Skeletal muscle tissue (tissue), 4 donors: ENCODE results near the gene CACNA1I. TPM values are rescaled to one million over a fixed set of nuclear protein-coding genes. Genes with fewer than 3 reads are reported as not detected.

Source experiments
- H3K27ac ChIP-seq: one replicate; pipeline ENCODE4 v1.7.0; 2013; ENCODE audit warnings: mild to moderate bottlenecking, low read depth, low read length, inconsistent platforms
- H3K27me3 ChIP-seq, 3 donors: one replicate each; pipeline ENCODE4 v1.7.0; 2013; ENCODE audit warnings: low read length in 3 of 3; ENCODE audit not compliant: control insufficient read depth in 3 of 3, insufficient read depth in 3 of 3
- H3K36me3 ChIP-seq, 3 donors: one replicate each; pipeline ENCODE4 v1.7.0; 2013; ENCODE audit warnings: low read length in 3 of 3; ENCODE audit not compliant: control insufficient read depth in 3 of 3, insufficient read depth in 3 of 3
- H3K4me1 ChIP-seq, 3 donors: one replicate each; pipeline ENCODE4 v1.7.0; 2013; ENCODE audit warnings: low read length in 3 of 3, mild to moderate bottlenecking in 3 of 3; ENCODE audit not compliant: control insufficient read depth in 3 of 3, insufficient read depth in 3 of 3
- H3K4me3 ChIP-seq, 3 donors: one replicate each; pipeline ENCODE4 v1.7.0; 2013; ENCODE audit warnings: low read length in 3 of 3
- H3K9ac ChIP-seq, 3 donors: one replicate each; pipeline ENCODE4 v1.7.0; 2013; ENCODE audit warnings: low read length in 3 of 3, mild to moderate bottlenecking in 3 of 3, moderate library complexity in 2 of 3, low read depth in 1 of 3
- H3K9me3 ChIP-seq, 3 donors: one replicate each; pipeline ENCODE4 v1.7.0; 2013; ENCODE audit warnings: low read length in 3 of 3; ENCODE audit not compliant: control insufficient read depth in 3 of 3
- total RNA-seq: library from RNA; depleted of rRNA; stranded (reverse); fragments of >200 nt; gene quantifications from one replicate; pipeline ENCODE4 v1.2.3, GENCODE V29; 2014
- donor health status: Osteomylitis.

CACNA1I gene
- total RNA-seq, 1 donor from 2014 or later = not detected

DNA sequence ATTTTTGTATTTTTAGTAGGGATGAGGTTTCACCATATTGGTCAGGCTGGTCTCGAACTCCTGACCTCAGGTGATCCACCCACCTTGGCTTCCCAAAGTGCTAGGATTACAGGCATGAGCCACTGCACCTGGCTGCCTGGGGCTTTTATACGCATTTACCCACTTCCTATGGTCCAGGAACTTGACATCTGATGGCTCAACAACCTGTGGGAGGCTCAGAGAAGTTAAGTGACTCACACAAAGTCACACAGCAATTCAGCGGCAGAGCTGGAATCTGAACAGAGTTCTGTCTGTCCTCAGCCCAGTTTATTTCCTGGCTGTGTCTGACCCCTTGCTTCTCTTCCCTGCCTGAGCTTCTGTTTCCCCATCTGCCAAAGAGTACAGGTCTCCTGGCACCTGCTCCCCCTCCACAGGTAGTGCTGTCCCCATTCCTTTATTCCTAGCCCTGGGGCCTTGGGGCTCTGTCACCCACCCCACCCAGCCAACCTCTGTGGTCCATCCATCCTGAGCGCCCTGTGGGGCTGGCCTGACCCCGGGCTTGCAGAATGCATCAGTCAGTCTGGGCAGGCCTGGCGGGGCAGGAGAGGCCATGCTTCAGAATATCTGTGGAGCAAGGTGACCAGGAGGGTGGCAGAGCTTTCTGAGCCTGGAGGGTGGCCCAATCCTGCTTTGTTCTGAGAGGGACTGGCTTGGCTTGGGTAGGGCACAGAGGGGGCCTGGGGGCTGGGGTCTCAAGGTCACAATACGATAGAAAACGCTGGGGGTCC lies 50.6 kb downstream of the CACNA1I start:
- no peak overlapping the region for H3K4me3 ChIP-seq
- H3K9me3 ChIP-seq = no peaks in the 10 kb centered on the region
- H3K27me3 ChIP-seq = peaks cover 53 to 71% (median 56%) of the 10 kb centered on the region in 3 donors
- no peaks in the 10 kb centered on the region for H3K36me3 ChIP-seq
- H3K4me1 ChIP-seq = no peaks in the 10 kb centered on the region
- H3K27ac ChIP-seq = no peak overlapping the region
- H3K9ac ChIP-seq = no peak overlapping the region

DNA sequence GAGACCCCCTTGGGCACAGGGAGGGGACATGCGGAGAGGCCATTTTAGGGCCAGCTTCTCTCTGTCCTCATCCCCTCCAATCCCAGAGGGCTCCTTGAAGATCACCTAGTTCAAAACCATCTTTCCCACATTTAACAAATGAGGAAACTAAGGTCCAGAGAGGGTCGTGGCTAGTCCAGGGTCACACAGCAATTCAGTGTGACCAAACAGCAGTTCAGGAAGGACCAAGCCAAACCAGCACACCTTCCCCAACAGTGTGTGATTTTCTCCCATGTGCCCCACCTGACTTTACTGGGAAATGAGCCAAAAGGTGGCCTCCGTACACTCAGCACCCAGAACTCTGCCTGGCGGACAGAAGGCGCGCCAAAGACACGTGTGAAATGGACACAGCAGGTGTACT lies 51.3 kb downstream of the CACNA1I start:
- no peak overlapping the region for H3K9ac ChIP-seq
- H3K4me3 ChIP-seq = no peak overlapping the region
- H3K9me3 ChIP-seq = no peaks in the 10 kb centered on the region
- H3K36me3 ChIP-seq = no peaks in the 10 kb centered on the region
- peaks cover 53 to 71% (median 60%) of the 10 kb centered on the region in 3 donors for H3K27me3 ChIP-seq
- no peak overlapping the region for H3K27ac ChIP-seq
- H3K4me1 ChIP-seq = no peaks in the 10 kb centered on the region

DNA sequence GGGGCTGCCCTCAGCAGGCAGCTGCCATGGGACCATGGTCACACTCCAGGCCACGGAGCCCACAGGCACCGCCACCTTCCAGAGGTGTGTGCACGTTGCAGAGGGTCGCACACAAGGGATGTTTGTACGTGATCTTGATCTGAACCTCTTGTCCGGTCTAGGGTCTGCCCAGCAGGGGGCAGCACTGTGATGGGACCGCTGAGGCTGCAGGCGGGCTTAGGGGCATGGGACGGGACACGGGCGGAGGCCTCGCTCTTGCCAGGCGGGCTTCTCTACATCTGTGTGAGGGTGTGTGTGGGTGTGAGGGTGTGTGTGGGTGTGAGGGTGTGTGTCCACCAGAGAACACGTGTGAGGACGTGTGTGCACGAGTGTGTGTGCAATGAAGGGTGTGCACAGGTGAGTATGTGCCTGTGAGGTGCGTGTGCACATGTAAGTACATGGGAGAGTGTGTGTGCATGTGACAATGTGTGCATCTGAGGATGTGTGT lies 52.4 kb downstream of the CACNA1I start:
- peaks cover 55 to 75% (median 64%) of the 10 kb centered on the region in 3 donors for H3K27me3 ChIP-seq
- no peaks in the 10 kb centered on the region for H3K4me1 ChIP-seq
- H3K36me3 ChIP-seq = no peaks in the 10 kb centered on the region
- no peak overlapping the region for H3K27ac ChIP-seq
- no peaks in the 10 kb centered on the region for H3K9me3 ChIP-seq
- no peak overlapping the region for H3K4me3 ChIP-seq
- no peak overlapping the region for H3K9ac ChIP-seq

DNA sequence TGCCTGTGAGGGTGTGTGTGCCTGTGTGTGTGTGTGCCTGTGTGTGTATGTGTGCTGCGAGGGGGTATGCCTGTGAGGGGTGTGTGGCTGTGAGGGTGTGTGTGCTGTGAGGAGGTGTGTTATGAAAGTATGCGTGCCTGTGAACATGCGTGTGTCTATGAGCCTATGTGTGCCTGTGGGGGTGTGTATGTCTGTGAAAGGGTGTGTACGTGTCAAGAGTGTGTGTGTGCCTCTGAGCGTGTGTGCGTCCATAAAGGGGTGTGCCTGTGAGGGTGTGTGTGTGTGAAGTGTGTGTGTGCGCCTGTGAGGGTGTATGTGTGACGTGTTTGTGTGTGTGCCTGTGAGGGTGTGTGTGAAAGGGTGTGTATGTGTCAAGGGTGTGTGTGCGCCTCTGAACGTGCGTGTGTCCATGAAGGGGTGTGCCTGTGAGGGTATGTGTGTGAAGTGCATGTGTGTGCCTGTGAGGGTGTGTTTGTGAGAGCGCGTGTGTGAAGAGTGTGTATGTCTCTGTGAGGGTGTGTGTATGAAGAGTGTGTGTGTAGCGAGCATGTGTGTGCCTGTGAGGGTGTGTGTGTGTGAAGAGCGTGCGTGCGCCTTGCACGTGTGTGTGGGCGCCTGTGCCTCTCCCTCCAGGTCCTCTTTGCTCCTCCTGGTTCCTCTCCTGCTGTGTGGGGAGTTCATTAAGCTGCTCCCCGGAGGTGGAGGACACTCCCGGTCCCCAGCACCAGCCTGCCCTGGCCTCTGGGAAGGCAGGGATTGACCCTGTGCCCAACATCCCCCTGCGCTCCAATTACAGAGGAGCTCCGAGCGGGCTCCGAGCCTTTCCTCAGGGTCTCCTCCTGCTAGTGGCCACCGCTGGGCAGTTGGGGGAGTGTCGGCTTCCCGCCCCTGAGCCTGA lies 53.3 kb downstream of the CACNA1I start:
- Histone ChIP-seq H3K4me3 (no peak overlapping the region), H3K36me3 (no peaks in the 10 kb centered on the region), H3K9me3 (no peaks in the 10 kb centered on the region), H3K27ac (no peak overlapping the region), H3K9ac (no peak overlapping the region), H3K27me3 (peaks cover 54 to 76% (median 55%) of the 10 kb centered on the region in 3 donors), H3K4me1 (no peaks in the 10 kb centered on the region)

DNA sequence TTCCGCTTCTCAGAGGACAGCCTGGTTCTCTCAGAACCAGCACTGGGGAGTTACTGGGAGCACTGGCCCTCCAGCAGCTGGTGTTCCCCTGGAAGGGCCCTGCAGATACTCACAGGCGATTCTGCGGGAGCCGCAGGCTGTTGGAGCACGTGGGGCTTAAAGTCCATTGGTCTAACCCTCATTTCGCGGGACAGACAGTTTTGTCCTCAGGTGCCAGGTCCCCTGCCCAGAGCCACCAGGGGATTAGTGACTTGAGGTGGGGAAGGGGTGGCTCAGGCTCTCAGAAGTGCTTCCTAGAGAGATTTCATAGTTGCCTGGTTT lies 53.9 kb downstream of the CACNA1I start:
- H3K36me3 ChIP-seq = no peaks in the 10 kb centered on the region
- no peak overlapping the region for H3K9ac ChIP-seq
- H3K4me3 ChIP-seq = no peak overlapping the region
- H3K4me1 ChIP-seq = no peaks in the 10 kb centered on the region
- H3K27ac ChIP-seq = no peak overlapping the region
- no peaks in the 10 kb centered on the region for H3K9me3 ChIP-seq
- H3K27me3 ChIP-seq = peaks cover 51 to 77% (median 54%) of the 10 kb centered on the region in 3 donors

DNA sequence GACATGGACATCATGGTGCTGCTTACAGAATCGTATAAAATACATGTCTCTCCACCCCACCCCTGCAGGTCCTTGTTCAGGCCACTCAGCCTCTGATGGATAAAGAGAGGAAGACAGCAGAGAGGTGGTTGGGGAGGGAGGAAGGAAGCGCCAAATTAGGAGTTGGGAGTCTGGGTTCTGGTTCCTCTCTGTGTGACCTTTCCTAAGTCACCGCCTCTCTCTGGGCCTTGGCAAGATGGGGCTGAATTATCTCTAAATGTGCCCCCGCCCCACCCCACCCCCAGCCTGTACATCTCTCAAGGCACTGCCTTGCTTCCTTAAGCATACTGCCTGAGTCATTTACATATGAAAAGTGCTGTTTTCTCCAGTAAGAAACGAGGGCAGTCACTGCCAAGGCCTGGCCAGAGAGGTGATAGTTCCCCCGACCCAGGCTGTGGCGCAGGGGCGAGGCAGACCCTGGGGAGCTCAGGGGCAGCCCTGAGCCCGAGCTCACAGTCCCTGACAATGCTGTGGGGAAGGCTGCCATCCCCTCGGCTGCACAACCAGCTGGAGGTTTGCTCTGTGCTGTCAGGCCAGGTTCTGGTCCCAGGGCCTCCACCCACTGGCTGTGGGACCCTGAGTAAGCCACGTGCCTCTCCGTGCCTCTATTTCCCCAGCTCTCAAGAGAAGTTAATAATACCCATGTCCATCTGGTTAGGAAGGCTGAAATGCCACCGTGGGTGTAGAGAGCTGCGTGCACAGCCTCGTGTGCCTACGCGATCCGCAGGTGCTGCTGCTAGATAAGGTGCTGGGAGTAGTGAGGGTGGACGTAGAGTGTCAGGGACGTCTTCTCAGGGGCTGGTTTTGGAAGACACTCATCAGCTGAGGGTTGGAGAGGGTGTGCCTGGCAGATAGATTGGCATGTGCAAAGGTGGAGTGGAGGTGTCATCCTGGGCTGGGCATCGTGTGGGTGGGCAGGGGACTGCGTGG lies 55.3 kb downstream of the CACNA1I start:
- no peaks in the 10 kb centered on the region for H3K4me1 ChIP-seq
- no peak overlapping the region for H3K9ac ChIP-seq
- no peak overlapping the region for H3K27ac ChIP-seq
- no peak overlapping the region for H3K4me3 ChIP-seq
- H3K9me3 ChIP-seq = no peaks in the 10 kb centered on the region
- H3K27me3 ChIP-seq = peaks cover 45 to 75% (median 67%) of the 10 kb centered on the region in 3 donors
- no peaks in the 10 kb centered on the region for H3K36me3 ChIP-seq

DNA sequence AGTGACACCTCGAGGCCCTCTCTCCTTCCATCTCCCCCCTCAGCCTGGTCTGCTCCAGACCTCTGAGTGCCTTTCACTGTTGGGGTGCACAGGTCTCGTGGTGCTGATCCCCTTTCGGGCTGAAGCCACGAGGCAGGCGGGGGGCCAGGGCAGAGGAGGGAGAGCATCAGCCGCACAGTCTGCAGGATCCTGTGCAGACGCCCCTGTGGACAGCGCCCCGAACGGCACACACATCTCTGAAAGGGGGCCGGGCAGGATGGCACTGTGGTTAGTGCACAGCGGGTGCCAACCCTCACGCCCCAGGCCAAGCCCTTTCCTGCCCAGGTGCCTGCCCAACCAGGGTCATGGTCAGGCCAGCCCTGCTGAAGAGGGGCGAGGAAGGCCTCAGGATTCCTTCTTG lies 56.7 kb downstream of the CACNA1I start:
- no peaks in the 10 kb centered on the region for H3K4me1 ChIP-seq
- no peak overlapping the region for H3K27ac ChIP-seq
- H3K4me3 ChIP-seq = no peak overlapping the region
- H3K36me3 ChIP-seq = no peaks in the 10 kb centered on the region
- H3K9me3 ChIP-seq = no peaks in the 10 kb centered on the region
- H3K27me3 ChIP-seq = peaks cover 39 to 69% (median 65%) of the 10 kb centered on the region in 3 donors
- H3K9ac ChIP-seq = no peak overlapping the region

DNA sequence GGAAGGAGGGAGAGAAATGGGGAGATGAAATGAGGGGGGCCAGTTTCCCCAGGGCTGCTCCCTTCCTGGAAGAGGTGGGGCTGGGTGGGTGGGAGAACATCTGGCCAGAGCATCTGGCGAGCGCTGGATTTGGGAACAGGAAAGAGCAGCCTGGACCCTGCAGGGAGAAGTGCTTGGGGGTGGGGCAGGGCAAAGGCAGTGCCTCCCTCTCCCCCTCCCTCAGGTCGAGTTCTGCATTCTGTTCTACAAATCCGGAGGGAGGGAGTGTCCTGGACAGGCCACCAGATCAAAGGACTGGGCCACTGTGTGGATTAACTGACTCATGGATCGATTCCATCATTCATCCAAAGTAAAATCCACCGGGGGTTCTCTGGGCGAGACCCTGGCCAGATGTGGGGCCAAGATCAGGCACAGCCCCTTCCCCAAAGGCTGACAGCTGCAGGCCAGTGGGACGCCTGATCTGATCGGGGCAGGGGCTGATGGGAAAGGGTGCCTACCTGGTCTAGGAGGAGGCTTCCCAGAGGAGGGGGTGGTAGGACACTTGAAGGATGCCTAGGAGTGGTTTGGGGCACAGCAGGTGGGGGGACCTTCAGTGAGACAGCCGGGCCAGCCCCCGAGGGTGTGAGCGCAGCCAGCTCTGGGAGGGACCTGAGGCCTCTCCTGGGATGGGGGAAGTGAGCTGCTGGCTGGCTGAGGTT lies 57.5 kb downstream of the CACNA1I start:
- Histone ChIP-seq H3K36me3 (no peaks in the 10 kb centered on the region), H3K27ac (no peak overlapping the region), H3K9me3 (no peaks in the 10 kb centered on the region), H3K9ac (no peak overlapping the region), H3K4me1 (no peaks in the 10 kb centered on the region), H3K27me3 (peaks cover 35 to 65% (median 61%) of the 10 kb centered on the region in 3 donors), H3K4me3 (no peak overlapping the region)

DNA sequence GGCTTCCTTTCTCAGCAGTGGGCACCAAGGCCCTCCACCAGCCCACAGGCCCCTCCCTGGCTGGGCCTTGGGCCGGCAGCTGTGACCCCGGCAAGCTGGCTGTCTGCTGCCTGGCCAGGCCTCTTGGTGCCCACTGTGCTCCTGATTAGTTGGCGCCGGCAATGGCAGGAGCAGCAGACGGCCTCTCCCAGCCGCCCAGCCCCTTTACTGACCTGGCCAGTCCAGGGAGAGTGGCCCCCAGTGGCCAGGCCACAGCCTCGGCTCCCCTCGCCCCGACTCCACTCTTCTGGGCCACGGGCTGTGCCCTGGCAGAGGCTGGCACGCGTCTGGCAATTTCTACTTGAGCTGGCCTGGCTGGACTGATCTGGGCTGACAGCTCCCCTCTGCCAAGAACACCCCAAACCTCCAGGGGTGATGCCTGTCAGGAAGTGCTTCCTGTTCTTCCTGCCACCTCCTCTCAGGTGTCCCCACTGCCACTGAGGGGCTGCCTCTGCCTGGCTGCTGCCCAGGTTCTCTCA lies 58.1 kb downstream of the CACNA1I start:
- H3K36me3 ChIP-seq = no peaks in the 10 kb centered on the region
- H3K27me3 ChIP-seq = peaks cover 29 to 59% (median 55%) of the 10 kb centered on the region in 3 donors

More for the DNA sequence above, 58.1 kb downstream of the CACNA1I start:
- no peak overlapping the region for H3K4me3 ChIP-seq
- no peaks in the 10 kb centered on the region for H3K9me3 ChIP-seq
- no peak overlapping the region for H3K9ac ChIP-seq
- no peak overlapping the region for H3K27ac ChIP-seq
- no peaks in the 10 kb centered on the region for H3K4me1 ChIP-seq
